K562 (cell line): ENCODE measurements around the gene EVI5. TPM values are rescaled to one million over a fixed set of nuclear protein-coding genes. Genes with fewer than 3 reads are reported as not detected.
A peak's percentile ranks its signal among the peaks of the same experiment; 100 is the strongest.

Experiments
- ARID1B ChIP-seq: fragments of 450-650 bp; IDR thresholded peaks from 2 replicates; pipeline ENCODE4 v1.6.1; 2016; ENCODE audit warnings: antibody characterized with exemption, mild to moderate bottlenecking, inconsistent platforms
- CCNT2 ChIP-seq: IDR thresholded peaks from 2 replicates; pipeline ENCODE4 v1.6.1; 2011; ENCODE audit warnings: borderline replicate concordance, low read depth, mild to moderate bottlenecking, moderate library complexity, mixed read lengths, low read length; ENCODE audit not compliant: insufficient read length; ENCODE audit errors: extremely low read depth
- EGR1 ChIP-seq: fragments of 450-650 bp; conservative IDR thresholded peaks from 2 replicates; pipeline ENCODE4 v1.6.1; 2017; ENCODE audit warnings: mild to moderate bottlenecking
- FOXK2 ChIP-seq, 2 experiments: fragments of 450-650 bp; IDR thresholded peaks in 1 of 2; conservative IDR thresholded peaks in 1 of 2; 2 replicates each; pipeline ENCODE4 v1.6.1; 2016; ENCODE audit warnings: low read depth in 2 of 2, mild to moderate bottlenecking in 1 of 2
- GTF2E2 ChIP-seq: fragments of 200-800 bp; sonication (Bioruptor generic); IDR thresholded peaks from 2 replicates; pipeline ENCODE4 v1.6.1; 2016; ENCODE audit warnings: missing genetic modification characterization, missing compliant biosample characterization
- HMG20B ChIP-seq: fragments of 250-450 bp; sonication (Bioruptor Pico); IDR thresholded peaks from 2 replicates; pipeline ENCODE4 v1.5.0; 2021; ENCODE audit warnings: mild to moderate bottlenecking
- ID3 ChIP-seq, 2 experiments: fragments of 250-450 bp in 1 of 2; fragments of 450-650 bp in 1 of 2; sonication (Bioruptor Pico) in 1 of 2; IDR thresholded peaks; 2 replicates each; pipeline versions ENCODE4 v1.6.1 to v1.8.0; 2016 to 2021; ENCODE audit warnings: mild to moderate bottlenecking in 2 of 2, moderate library complexity in 2 of 2, missing compliant biosample characterization in 1 of 2, missing genetic modification characterization in 1 of 2
- KDM4B ChIP-seq, 2 experiments: fragments of 450-650 bp in 1 of 2; sonication (generic) in 1 of 2; IDR thresholded peaks; 2 replicates each; pipeline ENCODE4 v1.6.1; 2016 to 2017; ENCODE audit warnings: borderline replicate concordance in 2 of 2, antibody characterized with exemption in 1 of 2, low read depth in 1 of 2, mild to moderate bottlenecking in 1 of 2
- KLF1 ChIP-seq: fragments of 450-650 bp; IDR thresholded peaks from 2 replicates; pipeline ENCODE4 v1.6.1; 2016; ENCODE audit warnings: missing genetic modification characterization, missing compliant biosample characterization
- MED1 ChIP-seq: sonication (generic); formaldehyde crosslinking; IDR thresholded peaks from 2 replicates; pipeline ENCODE4 v1.8.1; 2023; ENCODE audit warnings: missing genetic modification reagents, borderline replicate concordance
- MTA1 ChIP-seq: fragments of 450-650 bp; IDR thresholded peaks from 2 replicates; pipeline ENCODE4 v1.6.1; 2017; ENCODE audit warnings: borderline replicate concordance
- MTA3 ChIP-seq: fragments of 450-650 bp; formaldehyde crosslinking; IDR thresholded peaks from 2 replicates; pipeline ENCODE4 v1.6.1; 2017; ENCODE audit warnings: mild to moderate bottlenecking, borderline replicate concordance
- NCOA2 ChIP-seq, 2 experiments: fragments of 450-650 bp; IDR thresholded peaks; 2 replicates each; pipeline ENCODE4 v1.6.1; 2018; ENCODE audit warnings: mild to moderate bottlenecking in 2 of 2, moderate library complexity in 1 of 2; ENCODE audit not compliant: partially characterized antibody in 2 of 2
- NFRKB ChIP-seq: fragments of 450-650 bp; IDR thresholded peaks from 2 replicates; pipeline ENCODE4 v1.6.1; 2016; ENCODE audit warnings: low read depth
- NFYB ChIP-seq: IDR thresholded peaks from 2 replicates; pipeline ENCODE4 v1.6.1; 2011; ENCODE audit warnings: mild to moderate bottlenecking, moderate library complexity; ENCODE audit not compliant: insufficient read length; ENCODE audit errors: extremely low read depth
- NR2C1 ChIP-seq, 2 experiments: fragments of 450-650 bp; IDR thresholded peaks; 2 replicates each; pipeline ENCODE4 v1.6.1; 2017; ENCODE audit warnings: mild to moderate bottlenecking in 2 of 2, antibody characterized with exemption in 1 of 2, inconsistent platforms in 1 of 2, missing compliant biosample characterization in 1 of 2, missing genetic modification characterization in 1 of 2
- NR2C2 ChIP-seq, 2 experiments: fragments of 200-800 bp in 1 of 2; sonication (Bioruptor generic) in 1 of 2; sonication (generic) in 1 of 2; formaldehyde crosslinking in 1 of 2; IDR thresholded peaks; 2 replicates each; pipeline versions ENCODE4 v1.6.1 to v1.8.0; 2016 to 2022; ENCODE audit warnings: mild to moderate bottlenecking in 1 of 2, missing compliant biosample characterization in 1 of 2, missing genetic modification characterization in 1 of 2, missing genetic modification reagents in 1 of 2
- NR4A1 ChIP-seq, 2 experiments: fragments of 250-450 bp in 1 of 2; fragments of 450-650 bp in 1 of 2; sonication (Bioruptor Pico) in 1 of 2; IDR thresholded peaks; 2 replicates each; pipeline versions ENCODE4 v1.4.0 to v1.6.1; 2016 to 2020; ENCODE audit warnings: mild to moderate bottlenecking in 2 of 2, missing compliant biosample characterization in 1 of 2, missing genetic modification characterization in 1 of 2, moderate library complexity in 1 of 2
- OTX1 ChIP-seq: fragments of 450-650 bp; formaldehyde crosslinking; IDR thresholded peaks from 2 replicates; pipeline ENCODE4 v1.4.0; 2022; ENCODE audit warnings: mild to moderate bottlenecking
- PHB2 ChIP-seq: fragments of 450-650 bp; IDR thresholded peaks from 2 replicates; pipeline ENCODE4 v1.6.1; 2017; ENCODE audit warnings: low read depth
- POLR2B ChIP-seq: fragments of 450-650 bp; IDR thresholded peaks from 2 replicates; pipeline ENCODE4 v1.6.1; 2018; ENCODE audit warnings: low read depth; ENCODE audit not compliant: partially characterized antibody
- POU5F1 ChIP-seq: fragments of 150-350 bp; IDR thresholded peaks from 2 replicates; pipeline ENCODE4 v1.6.1; 2014; ENCODE audit warnings: borderline replicate concordance, low read length, low read depth, mild to moderate bottlenecking; ENCODE audit not compliant: partially characterized antibody
- PTRF ChIP-seq: fragments of 450-650 bp; IDR thresholded peaks from 2 replicates; pipeline ENCODE4 v1.6.1; 2016; ENCODE audit warnings: mild to moderate bottlenecking, missing genetic modification characterization, missing compliant biosample characterization
- RFX1 ChIP-seq: fragments of 450-650 bp; IDR thresholded peaks from 2 replicates; pipeline ENCODE4 v1.6.1; 2016; ENCODE audit warnings: mild to moderate bottlenecking, moderate library complexity
- TAF1 ChIP-seq: IDR thresholded peaks from 2 replicates; pipeline ENCODE4 v1.6.1; 2011; ENCODE audit warnings: mild to moderate bottlenecking, low read length, moderate library complexity; ENCODE audit not compliant: insufficient read depth, control insufficient read depth, severe bottlenecking; ENCODE audit errors: extremely low read depth
- ZC3H11A ChIP-seq: IDR thresholded peaks from 2 replicates; pipeline ENCODE4 v1.6.1; 2012; ENCODE audit warnings: low read depth, low read length, improper control_type of control experiment
- ZNF3 ChIP-seq: fragments of 250-450 bp; sonication (Bioruptor Pico); IDR thresholded peaks from 2 replicates; pipeline ENCODE4 v1.5.0; 2021; ENCODE audit warnings: mild to moderate bottlenecking, moderate library complexity
- ZNF57 ChIP-seq: fragments of 450-650 bp; formaldehyde crosslinking; IDR thresholded peaks from 2 replicates; pipeline ENCODE4 v1.4.0; 2020; ENCODE audit warnings: mild to moderate bottlenecking, moderate library complexity
- ZNF778 ChIP-seq: fragments of 450-650 bp; formaldehyde crosslinking; IDR thresholded peaks from 2 replicates; pipeline ENCODE4 v1.4.0; 2020; ENCODE audit warnings: mild to moderate bottlenecking, moderate library complexity
- ZNF830 ChIP-seq: fragments of 250-450 bp; sonication (Bioruptor Pico); IDR thresholded peaks from 2 replicates; pipeline ENCODE4 v1.5.0; 2021; ENCODE audit warnings: mild to moderate bottlenecking
- polyA plus RNA-seq, 8 experiments: library from polyadenylated mRNA; depleted of rRNA in 4 of 8; stranded (reverse) in 5 of 8; unstranded in 3 of 8; fragments of >200 nt; fragmentation: Nextera tagmentation in 2 of 8; fragmentation: Illumina TruSeq in 1 of 8; extraction: Ambion mirVana in 2 of 8; extraction: Trizol in 1 of 8; gene quantifications; 2 replicates each; pipeline versions ENCODE4 v1.2.1 to v1.2.3, GENCODE V29; 2011 to 2014; ENCODE audit warnings: inconsistent platforms in 1 of 8, missing spikeins in 1 of 8
- total RNA-seq, 7 experiments: library from RNA; depleted of rRNA in 6 of 7; stranded (reverse); fragments of >200 nt in 6 of 7; fragmentation: Illumina TruSeq in 2 of 7; extraction: Trizol in 2 of 7; gene quantifications; 2 replicates each; pipeline versions ENCODE4 v1.2.1 to v1.2.3, GENCODE V29; 2011 to 2021; ENCODE audit warnings: low replicate concordance in 1 of 7

Gene EVI5
- total and polyA plus RNA-seq, 9 of the 15 experiments (the other 6 are each of a cell fraction or from before 2014, with no cell fraction given) = 1.7 to 50.1 (median 13.7) TPM

GRCh38 chr1:92791487-92792066, 6.7 kb upstream of the EVI5 start (continued):
- TF ChIP-seq ZNF778 = no peak
- no peak for TF ChIP-seq ZNF830
- no peak for TF ChIP-seq GTF2E2 (tag)
- TF ChIP-seq MED1 (CRISPR knock-in tag) = no peak
- no peak for TF ChIP-seq KLF1 (tag)
- TF ChIP-seq ZC3H11A = 0 out of 2 replicates have a peak, but pooled peaks have one; percentile 20
- TF ChIP-seq NCOA2 (IDR thresholded peaks at IDR 0.05; ENCODE audit: partially characterized antibody in 2 of 2) = no peak
- no peak for TF ChIP-seq ZNF57 (CRISPR knock-in tag)
- no peak for TF ChIP-seq HMG20B (CRISPR knock-in tag)
- TF ChIP-seq ZNF3 (CRISPR knock-in tag) = no peak
- TF ChIP-seq MTA3 = no peak
- TF ChIP-seq TAF1 = no peak
- 0 out of 2 replicates have a peak, but pooled peaks have one; percentile 24 for TF ChIP-seq PTRF (tag)
- no peak for TF ChIP-seq PHB2
- TF ChIP-seq NR2C2 (CRISPR knock-in tag; IDR thresholded peaks at IDR 0.05) = no peak
- TF ChIP-seq NR2C2 (tag; IDR thresholded peaks at IDR 0.05) = peak; percentile 57; the same call in 1 of the 2 replicates
- TF ChIP-seq NR2C1 (IDR thresholded peaks at IDR 0.05) = 0 out of 2 replicates have a peak, but pooled peaks have one; percentile 14
- no peak for TF ChIP-seq NR2C1 (tag; IDR thresholded peaks at IDR 0.05)
- no peak for TF ChIP-seq CCNT2
- TF ChIP-seq ID3 (CRISPR knock-in tag; IDR thresholded peaks at IDR 0.05) = no peak
- TF ChIP-seq ID3 (tag; IDR thresholded peaks at IDR 0.05) = no peak
- TF ChIP-seq NFYB = no peak
- TF ChIP-seq EGR1 = no peak
- TF ChIP-seq KDM4B (IDR thresholded peaks at IDR 0.05; ENCODE audit: borderline replicate concordance in 2 of 2, low read depth in 1 of 2) = no peak
- TF ChIP-seq NFRKB = no peak
- no peak for TF ChIP-seq ARID1B
- TF ChIP-seq POU5F1 = no peak
- TF ChIP-seq OTX1 (CRISPR knock-in tag) = no peak
- peak; percentile 68 for TF ChIP-seq MTA1
- TF ChIP-seq NR4A1 (CRISPR knock-in tag; IDR thresholded peaks at IDR 0.05) = no peak
- TF ChIP-seq NR4A1 (tag; IDR thresholded peaks at IDR 0.05) = no peak
- TF ChIP-seq RFX1 = peak; percentile 50; the same call in 1 of the 2 replicates
- peak in 1 of 2 experiments; percentile 48; a peak in 1 of 4 replicates for TF ChIP-seq FOXK2 (conservative IDR thresholded peaks at IDR 0.05 in 1 of 2, IDR thresholded peaks at IDR 0.05 in 1 of 2; ENCODE audit: low read depth in 2 of 2)
- no peak for TF ChIP-seq POLR2B
